ENCODE data around the gene CYP19A1.

- TF ChIP-seq CTCF (IDR thresholded peaks at IDR 0.05; ENCODE audit: poor library complexity) (no peak), EZH2 (IDR thresholded peaks at IDR 0.05; ENCODE audit: borderline replicate concordance) (no peak), EZH2phosphoT487 (IDR thresholded peaks at IDR 0.05; ENCODE audit: low read depth, severe bottlenecking, unreplicated experiment) (no peak)
These were observed 86.8 kb downstream of the CYP19A1 start for GRCh38 chr15:51251556-51251955.
